Activated T-cell treated with anti-CD3 and anti-CD28 coated beads for 24 hours (primary cell): ENCODE data around the gene SNX7.

Experiments used
- DNase-seq: peaks from one replicate; pipeline ENCODE4 v3.0.0-alpha.2; 2020; ENCODE audit warnings: low read depth

The SNX7 gene

DNA sequence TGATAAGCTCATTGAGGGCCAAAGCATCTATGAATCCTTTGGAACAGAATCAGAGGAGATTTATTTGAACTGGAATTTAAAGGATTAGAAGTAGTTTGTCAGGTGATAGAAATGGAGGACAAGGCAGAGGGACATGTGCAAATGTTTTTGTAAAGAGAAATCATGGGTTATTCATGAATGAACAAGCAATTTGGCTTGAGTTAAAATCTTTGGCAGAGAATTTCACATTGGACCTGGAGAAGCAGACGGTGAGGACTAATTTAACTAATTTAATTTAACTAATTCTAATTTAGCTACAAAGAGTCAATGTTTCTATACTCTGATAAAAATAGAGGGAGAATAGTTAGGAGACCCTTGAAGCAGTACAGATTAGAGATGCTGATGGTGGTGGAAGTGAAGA is 36.3 kb downstream of the SNX7 start:
- no peak for DNase-seq

DNA sequence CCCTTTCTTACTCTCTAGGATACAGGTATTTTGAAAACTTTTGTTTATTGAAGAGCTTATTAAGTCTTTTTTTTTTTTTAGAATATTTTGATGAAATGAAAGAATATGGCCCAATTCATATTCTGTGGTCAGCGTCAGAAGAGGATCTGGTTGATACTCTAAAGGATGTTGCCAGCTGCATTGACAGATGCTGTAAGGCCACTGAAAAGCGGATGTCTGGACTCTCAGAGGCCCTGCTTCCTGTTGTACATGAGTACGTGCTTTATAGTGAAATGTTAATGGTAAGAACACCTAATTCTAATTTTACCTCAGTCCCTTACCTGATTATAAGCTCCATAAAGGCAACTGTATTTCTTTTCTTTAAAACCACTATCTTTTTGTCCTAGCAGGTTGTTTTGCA is 37.1 kb downstream of the SNX7 start:
- no peak for DNase-seq

DNA sequence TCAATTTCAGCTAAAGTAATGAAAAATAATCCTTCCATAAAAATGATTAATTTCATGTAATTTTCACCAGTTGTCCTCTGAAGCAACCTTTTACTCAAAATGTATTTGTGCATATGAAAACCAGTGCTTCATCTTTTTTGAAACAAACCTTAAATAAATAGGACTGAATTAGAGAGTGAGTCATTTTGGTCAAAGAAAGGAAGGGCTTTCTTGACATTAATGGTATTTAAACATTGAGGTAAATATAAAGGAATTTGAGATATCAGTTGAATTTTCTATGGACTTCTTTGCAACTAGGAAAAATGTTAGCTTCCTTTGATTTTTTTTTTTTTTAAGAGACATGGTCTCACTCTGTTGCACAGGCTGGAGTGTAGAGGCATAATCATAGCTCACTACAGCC is 38.7 kb downstream of the SNX7 start:
- no peak for DNase-seq

DNA sequence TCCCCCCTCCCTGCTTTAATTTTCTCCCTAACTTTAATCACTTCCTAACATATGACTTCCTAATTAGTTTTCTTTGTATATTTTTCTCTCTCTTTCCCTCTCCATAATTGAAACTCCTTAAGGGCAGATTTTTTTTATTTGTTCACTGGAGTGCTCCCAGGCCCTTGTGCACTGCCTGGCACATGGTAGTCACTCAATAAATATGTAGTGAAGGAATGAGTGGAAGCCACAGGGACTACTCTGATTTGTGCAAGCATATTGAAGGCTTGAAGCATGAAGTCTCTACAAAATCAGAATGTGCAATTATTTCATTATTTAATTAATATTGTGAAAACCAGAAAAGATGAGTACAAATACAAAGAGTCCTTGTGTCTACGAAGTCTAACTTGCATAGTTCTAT is 41.5 kb downstream of the SNX7 start:
- DNase-seq = no peak

DNA sequence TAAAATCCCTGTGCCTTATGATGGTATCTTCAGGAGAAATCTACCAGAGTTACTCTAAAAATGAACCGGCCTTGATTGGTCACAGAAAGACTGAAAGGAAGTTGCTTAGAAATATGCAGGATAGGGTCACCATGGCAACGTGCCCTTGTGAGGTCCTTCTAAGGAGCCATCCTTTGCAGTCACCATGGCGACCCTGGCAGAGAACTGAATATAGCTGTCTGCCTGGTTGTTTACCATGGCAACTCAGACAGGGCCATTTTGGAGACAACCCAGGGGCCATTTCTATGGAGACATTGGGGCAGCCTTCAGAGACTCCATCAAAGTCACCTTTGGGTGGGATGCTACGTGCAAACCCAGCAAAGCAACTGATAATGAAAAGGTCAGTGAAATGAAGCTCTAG is 43.0 kb downstream of the SNX7 start:
- DNase-seq = no peak

DNA sequence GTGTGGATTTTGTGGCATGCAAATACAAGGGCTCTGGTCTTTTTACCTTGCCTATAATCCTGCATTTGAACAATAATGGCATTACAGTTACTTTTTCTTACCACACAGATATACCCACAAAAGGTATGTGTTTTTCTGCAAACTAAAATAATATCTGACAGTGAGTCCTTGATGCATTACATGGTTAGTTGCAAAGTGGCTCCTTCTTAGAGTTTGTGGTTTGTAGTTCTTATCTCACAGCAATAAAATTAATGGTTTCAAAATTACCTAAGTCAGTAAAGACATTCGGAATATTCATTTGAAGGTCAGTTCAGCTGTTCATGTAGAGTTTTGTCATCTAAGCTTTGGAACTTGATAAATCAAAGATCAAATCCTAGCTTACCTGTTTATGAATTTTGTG is 43.5 kb downstream of the SNX7 start:
- DNase-seq = no peak

DNA sequence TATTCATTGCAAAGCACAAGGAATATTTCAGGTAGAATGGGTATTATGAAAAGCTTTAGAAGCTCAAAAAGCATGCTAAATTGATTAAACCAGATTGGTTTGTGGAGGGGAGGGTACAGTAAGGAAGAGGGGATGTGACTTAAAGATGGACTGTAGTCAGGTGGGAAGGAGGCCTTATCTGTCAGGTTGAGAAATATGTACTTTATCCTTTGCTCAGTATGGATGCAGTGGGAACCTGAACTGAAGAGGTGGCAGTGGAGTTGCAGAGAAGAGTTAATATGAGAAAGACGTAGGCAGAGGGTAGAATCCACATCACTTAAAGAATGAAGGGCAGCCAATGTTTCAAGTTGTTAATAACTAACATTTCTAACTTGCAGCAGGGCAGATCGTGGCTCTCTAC is 44.1 kb downstream of the SNX7 start:
- DNase-seq = no peak

DNA sequence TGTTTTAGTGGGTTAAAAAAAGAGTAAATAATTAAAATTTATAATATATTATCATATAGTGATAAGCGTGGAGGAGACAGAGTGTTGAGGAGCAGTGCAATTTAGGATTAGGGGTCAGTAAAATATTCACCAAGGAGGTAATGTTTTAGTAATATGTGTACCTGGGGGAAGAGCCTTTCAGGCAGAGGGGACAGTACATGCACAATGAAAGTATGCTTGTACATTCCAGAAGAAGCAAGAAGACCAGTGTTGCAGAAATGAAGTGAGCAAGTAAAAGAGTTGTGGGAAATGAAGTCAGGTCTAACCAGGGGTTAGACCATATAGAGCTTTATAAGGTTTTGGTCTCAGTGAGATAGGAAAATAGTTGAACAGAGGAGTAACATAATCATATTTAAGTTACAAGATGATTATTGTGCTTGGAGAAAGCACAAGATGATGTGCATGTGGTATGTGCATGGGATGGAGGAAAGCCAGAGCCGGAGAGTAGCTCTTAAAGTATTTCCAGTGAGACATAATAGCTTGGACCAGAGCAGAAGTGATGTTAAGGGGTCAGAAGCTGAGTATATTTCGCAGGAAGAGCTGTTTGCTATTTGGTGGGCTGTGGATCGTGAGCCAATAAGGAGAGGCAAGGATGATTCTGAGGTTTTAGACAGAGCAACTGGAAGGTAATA is 44.8 kb downstream of the SNX7 start:
- no peak for DNase-seq

DNA sequence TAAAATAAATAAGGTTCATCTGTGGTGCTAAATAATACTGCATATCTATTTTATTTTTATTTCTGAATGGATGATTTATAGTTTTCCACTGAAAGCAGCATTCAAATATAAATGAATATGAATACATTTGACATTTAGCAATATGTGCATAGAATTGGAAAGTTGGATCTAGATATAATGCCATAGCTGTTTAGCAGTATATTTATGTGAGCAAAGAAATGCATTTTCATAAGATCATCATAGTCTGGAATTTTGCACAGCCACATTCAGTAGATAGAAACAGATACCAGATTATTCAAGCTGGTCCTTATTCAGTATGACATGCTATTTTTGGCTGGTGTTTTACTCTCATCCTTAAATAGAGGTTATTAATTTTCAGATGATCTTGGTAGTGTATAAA is 46.0 kb downstream of the SNX7 start:
- no peak for DNase-seq

DNA sequence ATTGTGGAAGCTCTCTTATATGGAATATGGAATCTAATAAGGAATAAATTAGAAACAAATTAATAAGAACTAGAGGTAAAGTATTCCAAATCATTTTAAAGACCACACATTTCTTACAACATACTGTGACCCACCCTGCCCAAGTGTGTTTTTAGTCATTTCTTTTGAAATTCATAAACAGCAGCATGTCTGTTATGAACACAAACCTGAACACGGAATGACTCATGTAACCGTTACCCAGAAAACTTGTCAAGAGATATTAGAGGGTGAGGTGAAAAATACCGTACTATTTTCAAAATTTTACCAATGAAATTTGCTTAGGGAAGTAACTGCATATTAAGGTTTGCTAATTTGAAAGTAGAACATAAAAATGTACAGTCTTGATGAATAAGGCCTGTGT is 48.4 kb downstream of the SNX7 start:
- no peak for DNase-seq

DNA sequence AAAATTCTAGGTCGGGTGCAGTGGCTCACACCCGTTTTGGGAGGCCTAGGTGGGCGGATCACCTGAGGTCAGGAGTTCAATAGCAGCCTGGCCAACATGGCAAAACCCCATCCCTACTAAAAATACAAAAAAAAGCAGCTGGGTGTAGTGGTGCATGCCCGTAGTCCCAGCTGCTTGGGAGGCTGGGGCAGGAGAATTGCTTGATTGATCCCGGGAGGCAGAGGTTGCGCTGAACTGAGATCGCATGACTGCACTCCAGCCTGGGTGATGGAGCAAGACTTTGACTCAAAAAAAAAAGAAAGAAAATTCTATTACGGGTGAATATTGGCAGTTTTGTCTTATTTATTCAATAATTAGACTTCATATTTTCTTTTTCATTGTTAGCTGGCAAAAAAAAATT is 62.1 kb downstream of the SNX7 start:
- DNase-seq = no peak

DNA sequence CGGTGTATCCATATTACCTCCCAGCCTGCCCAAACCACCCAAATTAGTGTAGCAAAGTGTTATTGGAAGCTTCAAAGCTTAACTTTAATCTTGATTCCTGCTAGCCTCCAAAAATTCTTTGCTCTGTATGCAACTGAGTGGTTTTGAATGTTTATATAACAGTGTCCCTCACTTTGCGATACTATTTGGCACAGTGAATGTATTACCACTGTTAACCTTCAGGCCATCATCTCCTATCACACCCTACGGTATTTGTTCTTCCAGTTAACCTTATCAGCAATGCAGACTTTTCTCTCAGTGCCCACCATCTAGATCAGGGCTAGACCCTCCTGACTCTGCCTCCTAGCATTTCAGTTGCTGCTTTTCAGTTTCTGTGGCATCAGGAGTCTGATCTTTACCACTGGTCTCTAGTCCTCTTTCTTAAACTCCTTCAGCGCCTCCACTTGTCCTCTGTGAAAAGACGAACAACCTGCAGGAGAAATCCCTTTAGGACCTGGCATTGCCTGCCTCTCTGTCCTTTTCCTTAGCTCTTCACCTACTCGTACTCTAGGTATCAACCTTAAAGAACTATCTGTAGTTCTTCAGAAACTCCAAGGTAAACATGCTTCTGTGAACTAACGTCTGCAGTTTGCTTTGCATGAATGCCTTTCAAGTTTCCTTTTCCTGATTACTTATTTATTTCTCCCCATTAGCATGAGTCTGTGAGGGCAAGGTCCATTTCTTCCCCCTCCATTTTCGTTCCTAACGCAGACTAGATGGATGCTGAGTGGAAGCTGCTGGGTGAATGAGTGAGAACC is 71.7 kb downstream of the SNX7 start:
- no peak for DNase-seq

DNA sequence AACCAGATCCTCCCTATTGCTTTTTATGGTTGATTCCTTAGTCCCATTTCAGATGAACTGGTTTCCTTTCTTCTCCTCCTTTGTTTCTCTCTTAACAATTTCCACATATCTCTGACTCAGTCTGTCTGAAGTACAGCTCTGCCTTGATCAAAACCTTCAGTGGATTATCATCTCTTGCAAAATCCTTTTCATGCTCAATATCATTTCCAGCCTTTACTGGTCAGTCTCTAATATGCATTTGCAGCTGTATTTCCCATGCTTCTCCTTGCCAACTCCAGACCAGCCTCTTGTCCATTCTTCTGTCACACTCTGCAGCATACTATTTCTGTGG is 72.2 kb downstream of the SNX7 start:
- DNase-seq = no peak

DNA sequence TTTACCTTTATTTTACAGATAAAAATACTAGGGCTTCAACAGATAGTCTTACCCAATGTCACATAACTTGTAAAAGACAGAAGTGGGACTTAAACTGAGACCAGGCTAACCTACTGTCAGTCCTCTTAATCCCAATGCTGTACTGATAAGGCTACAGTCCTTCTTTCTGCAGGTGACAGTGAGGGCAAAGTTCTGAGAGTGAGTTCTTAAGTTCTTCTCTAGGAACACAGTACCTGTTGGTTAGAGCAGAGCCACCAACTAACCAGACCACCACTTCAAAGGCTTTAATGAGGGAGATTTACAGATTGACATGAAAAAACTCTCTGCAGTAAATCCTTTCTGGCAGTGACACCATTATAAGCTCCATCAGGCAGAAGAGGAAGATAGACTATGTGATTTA is 74.2 kb downstream of the SNX7 start:
- no peak for DNase-seq

DNA sequence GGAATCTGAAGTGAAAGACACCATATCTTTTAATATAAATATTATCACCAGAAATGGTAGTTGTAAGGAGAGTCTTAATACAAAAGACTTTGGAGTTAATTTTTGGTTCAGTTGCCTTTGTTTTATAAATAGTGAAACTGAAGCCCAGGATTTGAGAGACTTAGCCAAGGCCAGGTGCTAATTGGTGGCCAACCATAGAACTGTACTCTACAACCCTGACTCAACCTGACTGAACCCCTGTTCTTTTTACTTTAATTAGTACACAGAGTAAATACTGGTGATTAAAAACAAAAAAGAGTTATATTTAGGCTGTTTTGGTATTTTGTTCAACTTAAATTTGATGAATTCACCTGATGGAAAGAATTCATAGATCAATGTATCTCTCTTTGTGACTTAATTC is 76.3 kb downstream of the SNX7 start:
- DNase-seq = no peak

DNA sequence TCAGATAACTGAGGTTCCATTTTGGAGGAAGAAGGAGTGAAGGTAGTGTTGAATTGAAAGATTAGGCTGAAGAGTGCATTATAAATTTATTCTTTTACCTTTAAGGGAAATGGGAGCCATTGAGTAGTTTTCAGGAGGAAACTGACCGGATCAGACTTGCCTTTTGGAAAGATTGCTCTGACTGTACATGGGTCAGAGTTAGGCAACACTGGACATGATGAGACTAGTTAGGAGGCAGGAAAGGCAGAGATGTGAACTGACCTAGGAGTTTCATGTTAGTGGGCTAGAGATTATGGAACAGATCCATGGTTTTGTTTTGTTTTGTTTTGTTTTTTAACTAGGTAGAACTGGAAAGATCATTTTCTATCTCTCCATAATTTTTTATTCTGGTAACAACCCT is 78.2 kb downstream of the SNX7 start:
- no peak for DNase-seq

DNA sequence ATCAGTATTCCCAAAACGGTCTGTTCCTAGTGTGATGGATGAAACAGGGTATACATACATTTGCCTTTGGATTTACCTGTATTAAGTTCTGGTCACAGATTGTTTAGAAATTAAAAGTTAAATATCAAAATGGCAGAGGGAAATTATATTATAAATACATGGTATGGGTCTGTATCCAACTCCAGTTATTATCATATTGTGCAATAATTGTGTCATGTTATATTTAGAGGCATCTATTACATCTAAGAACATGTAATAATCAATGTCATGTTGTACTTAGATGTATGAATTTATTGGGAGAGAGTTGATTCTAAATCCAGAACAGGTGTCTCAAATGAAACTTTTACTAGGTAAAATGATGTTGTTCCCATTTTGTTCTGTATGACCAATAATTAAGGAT is 79.6 kb downstream of the SNX7 start:
- no peak for DNase-seq

DNA sequence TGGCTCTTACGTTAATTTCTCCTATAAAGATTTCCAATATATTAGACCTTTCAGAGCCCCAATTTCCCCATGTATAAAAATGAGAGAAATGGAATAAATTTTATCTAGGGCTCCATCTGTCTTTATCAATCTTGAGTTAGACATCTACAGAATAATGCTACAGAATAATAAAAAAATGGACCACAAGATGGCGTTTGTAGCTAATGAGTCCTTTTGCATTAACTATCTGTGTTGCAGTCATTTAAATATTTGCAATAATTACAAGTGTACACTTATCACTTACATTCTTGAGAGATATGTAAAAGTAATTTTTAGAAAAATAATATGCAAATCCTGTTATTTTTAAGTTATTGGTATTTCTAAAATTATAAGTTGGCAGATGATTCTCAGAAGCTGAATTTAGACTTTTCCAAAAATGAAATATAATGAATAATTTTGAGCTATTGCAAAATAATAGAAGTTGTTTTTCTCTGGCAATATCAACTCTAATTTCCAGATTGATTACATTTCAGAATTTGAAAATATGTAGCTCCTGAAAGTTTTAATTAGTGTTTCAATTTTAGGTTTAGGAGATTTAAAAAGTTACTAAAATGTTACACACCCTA is 87.7 kb downstream of the SNX7 start:
- DNase-seq = no peak

DNA sequence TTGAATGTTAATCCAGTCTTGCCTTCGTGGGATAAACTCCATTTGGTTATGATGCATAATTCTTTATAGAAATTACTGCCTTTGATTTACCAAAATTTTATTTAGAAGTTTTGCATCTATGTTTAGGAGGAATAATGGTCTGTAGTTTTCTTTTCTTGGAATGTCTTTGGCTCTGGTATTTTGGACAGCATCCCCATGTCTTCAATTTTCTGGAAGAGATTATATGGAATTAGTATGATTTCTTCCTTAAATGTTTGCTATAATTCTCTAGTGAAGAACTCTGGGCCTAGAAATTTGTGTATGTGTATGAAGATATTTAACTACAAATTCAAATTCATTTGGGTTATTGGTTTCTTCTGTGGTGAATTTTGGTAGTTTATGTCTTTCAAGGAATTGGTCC is 92.7 kb downstream of the SNX7 start:
- DNase-seq = no peak

DNA sequence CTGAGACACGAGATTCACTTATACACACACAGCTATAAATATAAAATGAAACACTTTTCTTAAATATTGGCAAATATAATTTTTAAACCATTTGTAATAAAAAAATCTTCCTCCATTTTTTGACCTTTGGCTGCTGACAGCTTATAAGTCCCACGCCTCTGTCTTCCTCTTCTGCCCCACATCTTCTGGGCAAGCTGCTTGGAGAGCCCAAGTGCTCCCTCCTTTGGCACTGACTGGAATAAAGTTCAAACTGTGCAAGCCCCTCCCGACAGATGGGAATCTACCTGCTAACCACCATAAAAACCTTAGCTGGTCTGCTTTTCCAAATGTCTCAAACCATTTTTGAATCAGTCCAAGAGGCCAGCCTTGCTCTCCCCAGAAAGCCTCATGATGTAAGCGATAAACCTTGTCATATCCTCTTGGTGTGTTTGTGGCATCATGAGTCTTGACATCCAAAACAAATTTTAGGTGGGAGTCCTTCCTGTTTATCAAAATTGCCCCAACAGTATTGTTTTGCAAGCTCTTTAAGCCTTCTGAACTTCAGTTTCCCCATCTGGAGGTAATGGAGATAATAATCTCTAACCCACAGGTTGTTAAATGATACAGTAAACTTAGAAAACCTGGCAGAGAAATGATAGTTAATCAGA is 99.8 kb downstream of the SNX7 start:
- DNase-seq = no peak

DNA sequence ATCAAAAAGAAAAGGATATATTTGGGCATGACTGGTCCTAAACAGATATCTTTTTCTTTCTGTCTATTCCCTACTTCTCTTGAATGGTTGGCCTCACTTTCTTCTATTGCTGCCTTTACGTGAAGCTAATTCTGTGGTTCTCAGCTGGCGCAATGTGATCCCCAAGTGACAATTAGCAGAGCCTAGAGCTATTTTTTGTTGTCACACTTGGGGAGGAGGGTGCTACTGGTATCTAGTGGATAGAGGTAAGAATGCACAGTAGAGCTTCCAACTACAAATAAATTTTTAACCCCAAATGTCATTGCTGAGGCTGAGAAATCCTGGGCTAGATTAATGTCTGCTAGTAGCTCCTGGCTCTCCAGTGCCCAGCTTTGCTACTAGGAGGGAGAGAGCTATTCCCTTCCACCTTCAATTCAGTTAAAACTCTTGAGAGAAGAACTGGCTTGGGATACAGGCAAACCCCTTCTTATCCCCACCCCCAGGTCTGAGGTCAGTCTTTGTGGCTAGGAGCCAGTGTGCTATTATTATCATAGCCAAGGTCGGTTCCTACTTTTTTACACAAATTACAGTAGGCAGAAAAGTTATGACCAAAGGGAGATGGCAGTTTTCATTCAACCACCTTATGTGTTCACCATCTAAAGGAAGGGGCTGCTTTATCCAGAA is 102.1 kb downstream of the SNX7 start:
- no peak for DNase-seq

DNA sequence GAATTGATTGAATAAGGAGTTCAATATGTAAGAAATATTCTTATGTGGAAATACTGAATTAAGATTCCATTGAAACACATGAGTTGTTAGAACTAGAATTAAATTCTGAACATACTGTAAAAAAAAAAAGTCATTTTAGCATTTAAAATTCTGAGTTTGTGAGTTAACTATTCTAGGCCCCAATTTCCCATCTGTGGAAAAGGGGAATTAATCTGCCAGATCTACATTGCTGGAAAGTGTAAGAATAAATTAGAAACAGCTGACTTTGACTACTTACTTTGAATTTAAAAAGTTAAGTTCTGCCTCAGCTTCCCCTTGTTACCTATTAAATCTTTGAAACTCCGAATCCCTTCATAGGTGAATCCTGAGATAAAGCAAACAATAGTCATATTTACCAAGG is 103.0 kb downstream of the SNX7 start:
- no peak for DNase-seq

DNA sequence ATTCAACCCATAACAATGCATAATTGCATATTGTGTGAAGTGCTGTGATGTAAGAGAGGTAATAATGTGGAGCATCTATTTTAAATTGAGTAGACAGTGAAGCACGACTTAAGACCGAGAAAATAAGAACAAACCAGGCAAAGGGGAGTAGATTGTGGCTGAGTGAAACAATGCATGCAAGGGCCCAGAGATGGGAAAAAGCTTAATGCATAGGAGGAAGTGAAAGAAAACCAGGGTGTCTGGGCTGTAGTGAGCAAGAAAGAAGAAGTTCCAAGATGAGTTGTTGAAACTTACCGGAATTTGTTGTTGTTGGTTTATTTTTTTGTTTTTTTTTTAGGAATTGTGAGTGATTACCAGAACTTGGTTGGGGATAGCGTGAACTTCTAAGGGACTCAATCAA is 104.7 kb downstream of the SNX7 start:
- no peak for DNase-seq
